ENCODE results near the gene VGLL4.

DNA sequence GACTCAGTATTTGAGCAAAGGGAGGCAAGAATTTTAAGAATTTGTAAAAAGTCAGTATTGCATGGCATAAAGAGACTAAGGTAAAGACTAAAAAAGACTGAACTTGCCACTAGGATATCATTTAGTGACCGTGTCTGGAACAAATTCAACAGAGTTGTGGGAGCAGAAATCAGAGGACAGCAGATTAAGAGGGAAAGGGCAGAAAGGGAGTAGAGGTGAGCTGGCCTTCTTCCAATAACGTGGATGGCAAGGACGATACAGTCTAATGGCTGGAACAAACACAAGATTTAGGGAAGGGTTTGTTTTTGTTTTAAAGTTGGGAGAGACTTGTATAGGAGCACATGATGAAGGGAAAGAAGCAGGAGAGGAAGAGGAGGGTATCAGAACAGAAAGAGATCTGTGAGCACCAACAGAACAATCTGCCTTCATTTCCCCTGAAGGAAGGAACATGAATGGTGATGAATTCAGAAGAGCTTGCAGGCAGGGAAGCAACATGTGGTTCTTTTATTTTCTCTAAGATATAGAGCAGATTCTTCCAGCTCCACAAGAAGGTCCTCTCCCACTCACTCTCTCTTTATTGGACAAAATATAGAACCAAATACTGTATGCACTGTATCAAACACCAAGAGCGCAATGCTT is 8.6 kb downstream of the VGLL4 start:
- TF ChIP-seq, protein P1, sequence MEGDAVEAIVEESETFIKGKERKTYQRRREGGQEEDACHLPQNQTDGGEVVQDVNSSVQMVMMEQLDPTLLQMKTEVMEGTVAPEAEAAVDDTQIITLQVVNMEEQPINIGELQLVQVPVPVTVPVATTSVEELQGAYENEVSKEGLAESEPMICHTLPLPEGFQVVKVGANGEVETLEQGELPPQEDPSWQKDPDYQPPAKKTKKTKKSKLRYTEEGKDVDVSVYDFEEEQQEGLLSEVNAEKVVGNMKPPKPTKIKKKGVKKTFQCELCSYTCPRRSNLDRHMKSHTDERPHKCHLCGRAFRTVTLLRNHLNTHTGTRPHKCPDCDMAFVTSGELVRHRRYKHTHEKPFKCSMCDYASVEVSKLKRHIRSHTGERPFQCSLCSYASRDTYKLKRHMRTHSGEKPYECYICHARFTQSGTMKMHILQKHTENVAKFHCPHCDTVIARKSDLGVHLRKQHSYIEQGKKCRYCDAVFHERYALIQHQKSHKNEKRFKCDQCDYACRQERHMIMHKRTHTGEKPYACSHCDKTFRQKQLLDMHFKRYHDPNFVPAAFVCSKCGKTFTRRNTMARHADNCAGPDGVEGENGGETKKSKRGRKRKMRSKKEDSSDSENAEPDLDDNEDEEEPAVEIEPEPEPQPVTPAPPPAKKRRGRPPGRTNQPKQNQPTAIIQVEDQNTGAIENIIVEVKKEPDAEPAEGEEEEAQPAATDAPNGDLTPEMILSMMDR (IDR thresholded peaks at IDR 0.05): no peak
- no peak for TF ChIP-seq POLR2A (IDR thresholded peaks at IDR 0.05)

Measured in lower leg skin (tissue), 3 donors.